ENCODE data around the gene VAPA. TPM values are rescaled to one million over a fixed set of nuclear protein-coding genes. Genes with fewer than 3 reads are reported as not detected.

The VAPA gene
- total and polyA plus RNA-seq, 4 experiments from 2014 or later, result 113 to 280 (median 161) TPM

- Mint-ChIP-seq H3K4me3 (no peak overlapping the region), H3K36me3 (peaks cover 0 to 3% of the 10 kb centered on the region in 2 donors), H3K9me3 (peaks cover 0 to 32% (median 17%) of the 10 kb centered on the region in 8 donors), H3K4me1 (peaks cover 0 to 6% (median 1%) of the 10 kb centered on the region in 4 donors), H3K27me3 (peaks cover 9 to 12% of the 10 kb centered on the region in 2 donors), H3K27ac (no peak overlapping the region)
- Histone ChIP-seq H3K27me3 (ENCODE audit: insufficient read depth, low read length) (no peaks in the 10 kb centered on the region), H3K9me3 (ENCODE audit: control insufficient read depth in 1 of 2, low read length in 2 of 2) (no peaks in the 10 kb centered on the region), H3K4me1 (ENCODE audit: insufficient read depth, low read length) (no peaks in the 10 kb centered on the region), H3K4me3 (ENCODE audit: low read length in 2 of 2) (no peak overlapping the region), H3K27ac (ENCODE audit: low read depth, low read length) (no peak overlapping the region), H3K36me3 (ENCODE audit: insufficient read depth, low read length) (no peaks in the 10 kb centered on the region)
- no peak for DNase-seq
- CTCF ChIA-PET (ENCODE audit: partially characterized antibody), result interaction anchor here (1.4 to 7.7 kb wide), 2 partner anchors 16 to 544 kb away, joined by 3 to 42 read pairs; no protein-coding TSS in a partner anchor
- intact Hi-C loops (cut with micrococcal nuclease), result no loop called here
- POLR2A ChIA-PET (ENCODE audit: partially characterized antibody), result no interaction called here
Observed at GRCh38 chr18:9974279-9974915, 60.6 kb downstream of the VAPA start.

GRCh38 chr18:9975658-9976057, 61.8 kb downstream of the VAPA start:
- ChIA-PET POLR2A (ENCODE audit: partially characterized antibody) (no interaction called here), CTCF (ENCODE audit: partially characterized antibody) (interaction anchor here (0.8 to 7.7 kb wide), 2 partner anchors 11 to 543 kb away, joined by 3 to 42 read pairs; no protein-coding TSS in a partner anchor)
- Mint-ChIP-seq H3K27ac (no peak overlapping the region), H3K27me3 (peaks cover 4 to 7% of the 10 kb centered on the region in 2 donors), H3K4me3 (no peak overlapping the region), H3K36me3 (peaks cover 0 to 3% of the 10 kb centered on the region in 2 donors), H3K9me3 (peaks cover 2 to 32% (median 17%) of the 10 kb centered on the region in 8 donors), H3K4me1 (peaks cover 0 to 4% (median under 1%) of the 10 kb centered on the region in 4 donors)
- DNase-seq, result no peak
- H3K36me3 ChIP-seq (ENCODE audit: insufficient read depth, low read length), result no peaks in the 10 kb centered on the region
- no peak overlapping the region for H3K27ac ChIP-seq (ENCODE audit: low read depth, low read length)
- no peaks in the 10 kb centered on the region for H3K4me1 ChIP-seq (ENCODE audit: insufficient read depth, low read length)
- H3K27me3 ChIP-seq (ENCODE audit: insufficient read depth, low read length), result no peaks in the 10 kb centered on the region
- intact Hi-C loops (cut with micrococcal nuclease), result no loop called here
- H3K9me3 ChIP-seq (ENCODE audit: control insufficient read depth in 1 of 2, low read length in 2 of 2), result no peaks in the 10 kb centered on the region
- H3K4me3 ChIP-seq (ENCODE audit: low read length in 2 of 2), result no peak overlapping the region

GRCh38 chr18:9982711-9983110, 68.9 kb downstream of the VAPA start:
- no peaks in the 10 kb centered on the region for H3K4me1 Mint-ChIP-seq
- no peak overlapping the region for H3K4me3 ChIP-seq (ENCODE audit: low read length in 2 of 2)
- no peak for DNase-seq
- no peaks in the 10 kb centered on the region for H3K27me3 ChIP-seq (ENCODE audit: insufficient read depth, low read length)
- H3K27me3 Mint-ChIP-seq, result peaks cover 9 to 19% of the 10 kb centered on the region in 2 donors
- no peak overlapping the region for H3K4me3 Mint-ChIP-seq
- H3K27ac ChIP-seq (ENCODE audit: low read depth, low read length), result no peak overlapping the region
- ChIA-PET POLR2A (ENCODE audit: partially characterized antibody) (no interaction called here), CTCF (ENCODE audit: partially characterized antibody) (interaction anchor here (1.1 kb wide), 1 partner anchor 11 kb away, joined by 5 read pairs; no protein-coding TSS in a partner anchor)
- intact Hi-C loops (cut with micrococcal nuclease), result no loop called here
- H3K36me3 ChIP-seq (ENCODE audit: insufficient read depth, low read length), result no peaks in the 10 kb centered on the region
- H3K4me1 ChIP-seq (ENCODE audit: insufficient read depth, low read length), result no peaks in the 10 kb centered on the region
- H3K36me3 Mint-ChIP-seq, result no peaks in the 10 kb centered on the region
- H3K9me3 ChIP-seq (ENCODE audit: control insufficient read depth in 1 of 2, low read length in 2 of 2), result no peaks in the 10 kb centered on the region
- peaks cover 0 to 11% (median 4%) of the 10 kb centered on the region in 8 donors for H3K9me3 Mint-ChIP-seq
- no peak overlapping the region for H3K27ac Mint-ChIP-seq

GRCh38 chr18:9984080-9984479, 70.3 kb downstream of the VAPA start:
- intact Hi-C loops (cut with micrococcal nuclease), result no loop called here
- peaks cover 0 to 7% (median under 1%) of the 10 kb centered on the region in 8 donors for H3K9me3 Mint-ChIP-seq
- Histone ChIP-seq H3K4me1 (ENCODE audit: insufficient read depth, low read length) (no peaks in the 10 kb centered on the region), H3K9me3 (ENCODE audit: control insufficient read depth in 1 of 2, low read length in 2 of 2) (no peaks in the 10 kb centered on the region), H3K27me3 (ENCODE audit: insufficient read depth, low read length) (no peaks in the 10 kb centered on the region), H3K27ac (ENCODE audit: low read depth, low read length) (no peak overlapping the region), H3K36me3 (ENCODE audit: insufficient read depth, low read length) (no peaks in the 10 kb centered on the region), H3K4me3 (ENCODE audit: low read length in 2 of 2) (no peak overlapping the region)
- ChIA-PET POLR2A (ENCODE audit: partially characterized antibody) (no interaction called here), CTCF (ENCODE audit: partially characterized antibody) (interaction anchor here (1.3 kb wide), 1 partner anchor 14 kb away, joined by 3 read pairs; no protein-coding TSS in a partner anchor)
- no peak overlapping the region for H3K27ac Mint-ChIP-seq
- no peak for DNase-seq
- no peak overlapping the region for H3K4me3 Mint-ChIP-seq
- peaks cover 9 to 23% of the 10 kb centered on the region in 2 donors for H3K27me3 Mint-ChIP-seq
- H3K4me1 Mint-ChIP-seq, result no peaks in the 10 kb centered on the region
- H3K36me3 Mint-ChIP-seq, result no peaks in the 10 kb centered on the region

GRCh38 chr18:9985641-9986040, 71.8 kb downstream of the VAPA start:
- Mint-ChIP-seq H3K4me1 (no peaks in the 10 kb centered on the region), H3K27me3 (peaks cover 7 to 19% of the 10 kb centered on the region in 2 donors), H3K27ac (no peak overlapping the region), H3K36me3 (no peaks in the 10 kb centered on the region), H3K9me3 (peaks cover 0 to 2% (median 0%) of the 10 kb centered on the region in 8 donors), H3K4me3 (no peak overlapping the region)
- Histone ChIP-seq H3K27ac (ENCODE audit: low read depth, low read length) (no peak overlapping the region), H3K4me3 (ENCODE audit: low read length in 2 of 2) (no peak overlapping the region), H3K27me3 (ENCODE audit: insufficient read depth, low read length) (no peaks in the 10 kb centered on the region), H3K4me1 (ENCODE audit: insufficient read depth, low read length) (no peaks in the 10 kb centered on the region), H3K9me3 (ENCODE audit: control insufficient read depth in 1 of 2, low read length in 2 of 2) (no peaks in the 10 kb centered on the region), H3K36me3 (ENCODE audit: insufficient read depth, low read length) (no peaks in the 10 kb centered on the region)
- intact Hi-C loops (cut with micrococcal nuclease), result no loop called here
- CTCF ChIA-PET (ENCODE audit: partially characterized antibody), result no interaction called here
- POLR2A ChIA-PET (ENCODE audit: partially characterized antibody), result no interaction called here
- no peak for DNase-seq

- ChIA-PET CTCF (ENCODE audit: partially characterized antibody) (no interaction called here), POLR2A (ENCODE audit: partially characterized antibody) (no interaction called here)
Observed at GRCh38 chr18:9986156-9986930, 72.5 kb downstream of the VAPA start.

GRCh38 chr18:9987345-9987744, 73.5 kb downstream of the VAPA start:
- Mint-ChIP-seq H3K27ac (no peak overlapping the region), H3K4me1 (no peaks in the 10 kb centered on the region), H3K4me3 (no peak overlapping the region), H3K36me3 (no peaks in the 10 kb centered on the region), H3K9me3 (no peaks in the 10 kb centered on the region), H3K27me3 (peaks cover 11 to 18% of the 10 kb centered on the region in 2 donors)
- H3K27me3 ChIP-seq (ENCODE audit: insufficient read depth, low read length), result no peaks in the 10 kb centered on the region
- DNase-seq, result no peak
- H3K9me3 ChIP-seq (ENCODE audit: control insufficient read depth in 1 of 2, low read length in 2 of 2), result no peaks in the 10 kb centered on the region
- intact Hi-C loops (cut with micrococcal nuclease), result no loop called here
- H3K27ac ChIP-seq (ENCODE audit: low read depth, low read length), result no peak overlapping the region
- ChIA-PET POLR2A (ENCODE audit: partially characterized antibody) (no interaction called here), CTCF (ENCODE audit: partially characterized antibody) (no interaction called here)
- no peaks in the 10 kb centered on the region for H3K4me1 ChIP-seq (ENCODE audit: insufficient read depth, low read length)
- no peak overlapping the region for H3K4me3 ChIP-seq (ENCODE audit: low read length in 2 of 2)
- no peaks in the 10 kb centered on the region for H3K36me3 ChIP-seq (ENCODE audit: insufficient read depth, low read length)

More at GRCh38 chr18:9986156-9986930, 72.5 kb downstream of the VAPA start:
- H3K4me3 ChIP-seq (ENCODE audit: low read length in 2 of 2), result no peak overlapping the region
- H3K27ac ChIP-seq (ENCODE audit: low read depth, low read length), result no peak overlapping the region
- Mint-ChIP-seq H3K4me3 (no peak overlapping the region), H3K9me3 (peaks cover 0 to 2% (median 0%) of the 10 kb centered on the region in 8 donors), H3K27ac (no peak overlapping the region), H3K36me3 (no peaks in the 10 kb centered on the region), H3K27me3 (peaks cover 5 to 15% of the 10 kb centered on the region in 2 donors), H3K4me1 (no peaks in the 10 kb centered on the region)
- intact Hi-C loops (cut with micrococcal nuclease), result no loop called here
- no peaks in the 10 kb centered on the region for H3K27me3 ChIP-seq (ENCODE audit: insufficient read depth, low read length)
- no peaks in the 10 kb centered on the region for H3K4me1 ChIP-seq (ENCODE audit: insufficient read depth, low read length)
- no peaks in the 10 kb centered on the region for H3K9me3 ChIP-seq (ENCODE audit: control insufficient read depth in 1 of 2, low read length in 2 of 2)
- H3K36me3 ChIP-seq (ENCODE audit: insufficient read depth, low read length), result no peaks in the 10 kb centered on the region
- DNase-seq, result no peak
